ENCODE data around the gene CRELD1. TPM values are rescaled to one million over a fixed set of nuclear protein-coding genes. Genes with fewer than 3 reads are reported as not detected.
A peak's percentile ranks its signal among the peaks of the same experiment; 100 is the strongest.

Gene CRELD1
- total and polyA plus RNA-seq, 9 of the 15 experiments (the other 6 are each of a cell fraction or from before 2014, with no cell fraction given): 3.3 to 25.8 (median 16.5) TPM

GRCh38 chr3:9986230-9986725, 52.6 kb downstream of the CRELD1 start:
- under 1% methylated on average over 17 of the region's 17 CpGs for WGBS (ENCODE audit: insufficient coverage, low coverage, missing lambda C conversion rate)
- peak overlapping the region; percentile 75 for H3K27ac ChIP-seq (ENCODE audit: extremely low read depth, low read depth, low read length)
- peaks cover 55% of the 10 kb centered on the region for H3K36me3 ChIP-seq (ENCODE audit: control insufficient read depth, insufficient read depth, low read length)
- H2AFZ ChIP-seq (ENCODE audit: low read depth, low read length): peak overlapping the region; percentile 91
- H3K27me3 ChIP-seq (ENCODE audit: control insufficient read depth in 2 of 2, insufficient read depth in 2 of 2, low read length in 2 of 2): no peaks in the 10 kb centered on the region
- intact Hi-C loops (cut with micrococcal nuclease) (loop anchor here (5.0 kb wide), 1 partner anchor 34 kb away; the partner anchor contains the start of gene PRRT3), in situ Hi-C loops (cut with MboI) (no loop called here)
- FAIRE-seq (peak; percentile 54), ATAC-seq (peak; percentile 52), DNase-seq (ENCODE audit: extremely low read depth in 1 of 4, low spot score in 3 of 4) (no peak)
- H3K9me1 ChIP-seq (ENCODE audit: control insufficient read depth, insufficient read depth, low read length): no peaks in the 10 kb centered on the region
- POLR2A ChIA-PET: interaction anchor here (0.5 to 3.0 kb wide), 11 partner anchors 8 to 510 kb away, joined by 3 to 20 read pairs (median 4); partner anchors contain the start of gene CRELD1
- peak overlapping the region; percentile 100 for H3K4me2 ChIP-seq (ENCODE audit: insufficient read depth, low read length)
- TSS peak; percentile 73 for BruUV-seq (replicated peaks)
- H3K79me2 ChIP-seq (ENCODE audit: control insufficient read depth, insufficient read depth, low read length): peaks cover 84% of the 10 kb centered on the region
- peaks cover 10 to 12% of the 10 kb centered on the region in 2 experiments; a peak in 4 of 5 replicates for H3K4me1 ChIP-seq (replicated peaks in 1 of 2; ENCODE audit: control insufficient read depth in 2 of 2, insufficient read depth in 2 of 2, low read length in 2 of 2)
- H4K20me1 ChIP-seq (replicated peaks; ENCODE audit: control insufficient read depth, insufficient read depth, low read length): no peaks in the 10 kb centered on the region
- peak overlapping the region; percentile 96 for H3K4me3 ChIP-seq
- CTCF ChIA-PET (ENCODE audit: low intra/inter-chr PET ratio): no interaction called here
- H3K9ac ChIP-seq (ENCODE audit: insufficient read depth in 1 of 2, low read depth in 2 of 2, low read length in 2 of 2): peak overlapping the region; percentile 90 to 99
- no peaks in the 10 kb centered on the region for H3K9me3 ChIP-seq (replicated peaks; ENCODE audit: control insufficient read depth, insufficient read depth, low read depth, low read length)
- TF ChIP-seq ZNF282 (CRISPR knock-in tag; IDR thresholded peaks at IDR 0.05) (no peak), ARID3B (CRISPR knock-in tag; IDR thresholded peaks at IDR 0.05; ENCODE audit: borderline replicate concordance) (peak; percentile 5; the same call in 1 of the 2 replicates), ZNF217 (CRISPR knock-in tag; IDR thresholded peaks at IDR 0.05) (no peak), MTA2 (IDR thresholded peaks at IDR 0.05; ENCODE audit: low read depth) (no peak), ZNF143 (CRISPR knock-in tag; IDR thresholded peaks at IDR 0.05) (0 out of 2 replicates have a peak, but pooled peaks have one; percentile 8), HNRNPL (IDR thresholded peaks at IDR 0.05; ENCODE audit: low read depth, low read length) (no peak), KAT7 (CRISPR knock-in tag; IDR thresholded peaks at IDR 0.05; ENCODE audit: borderline replicate concordance) (peak; percentile 44; the same call in 1 of the 2 replicates), USF2 (CRISPR knock-in tag; IDR thresholded peaks at IDR 0.05) (no peak), KLF6 (CRISPR knock-in tag; IDR thresholded peaks at IDR 0.05; ENCODE audit: borderline replicate concordance) (no peak), BRCA1 (IDR thresholded peaks at IDR 0.05) (no peak), BRCA1 (CRISPR knock-in tag; IDR thresholded peaks at IDR 0.05) (no peak), ZNF165 (CRISPR knock-in tag; IDR thresholded peaks at IDR 0.05; ENCODE audit: borderline replicate concordance) (no peak), ZBTB5 (IDR thresholded peaks at IDR 0.05) (no peak), SRSF9 (IDR thresholded peaks at IDR 0.05; ENCODE audit: borderline replicate concordance, low read depth, low read length) (no peak), JUND (IDR thresholded peaks at IDR 0.05; ENCODE audit: borderline replicate concordance, low read depth, low read length) (no peak), JUND (tag; IDR thresholded peaks at IDR 0.05; ENCODE audit: borderline replicate concordance, low read depth, low read length) (no peak), ESRRA (IDR thresholded peaks at IDR 0.05; ENCODE audit: borderline replicate concordance, low read depth) (peak; percentile 93), MAFF (IDR thresholded peaks at IDR 0.05; ENCODE audit: low read length) (no peak), CREBBP (IDR thresholded peaks at IDR 0.05; ENCODE audit: low read depth, low read length) (no peak), STAG1 (CRISPR knock-in tag; IDR thresholded peaks at IDR 0.05; ENCODE audit: borderline replicate concordance) (no peak), ZNF431 (CRISPR knock-in tag; IDR thresholded peaks at IDR 0.05) (0 out of 2 replicates have a peak, but pooled peaks have one; percentile 16)
